ENCODE results near the gene PALM2AKAP2. TPM values are rescaled to one million over a fixed set of nuclear protein-coding genes. Genes with fewer than 3 reads are reported as not detected.

Gene PALM2AKAP2
- total RNA-seq, result 0.22 and 1.2 TPM in 2 replicates

DNA sequence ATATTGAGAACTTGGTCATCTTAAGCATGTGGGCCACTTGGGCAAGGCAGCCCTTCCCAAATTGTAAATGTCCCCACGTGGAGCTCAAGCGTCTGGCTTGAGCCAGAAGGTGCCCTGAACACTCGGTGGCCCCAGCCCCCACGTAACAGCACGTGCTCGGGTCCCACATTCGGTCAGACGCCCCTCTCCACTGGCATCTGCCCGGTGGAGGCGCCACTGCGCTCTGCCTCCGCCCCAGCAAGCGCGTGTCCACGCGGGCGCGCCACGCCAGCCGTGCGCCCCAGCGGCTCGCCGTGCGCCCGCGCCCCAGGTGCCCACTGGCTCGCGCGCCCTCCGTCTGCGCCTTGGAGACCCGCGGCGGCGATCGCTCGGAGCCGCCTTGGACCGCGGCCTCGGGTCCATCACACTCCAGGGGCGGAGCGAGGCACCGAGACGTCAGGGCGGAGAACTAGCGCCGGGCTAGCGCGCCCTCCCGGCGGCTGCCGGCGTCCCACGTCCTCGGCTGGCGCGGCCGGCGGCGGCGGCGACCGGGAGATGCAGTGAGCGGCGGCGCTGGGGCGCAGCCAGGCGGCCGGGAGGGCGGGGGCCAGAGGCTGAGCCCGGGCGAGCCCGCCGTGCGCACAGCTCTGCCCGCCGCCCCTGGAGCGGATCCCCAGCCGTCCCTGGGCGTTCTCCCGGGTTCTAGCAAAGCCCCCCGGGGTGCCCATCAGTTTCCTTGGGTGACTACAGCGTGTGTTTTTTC is at the start of gene PALM2AKAP2:
TSS of gene PALM2AKAP2 (plus strand) at position 488 of the 742 bp plus-strand sequence. CDS start 291 bp downstream, outside the sequence.

